ENCODE measurements around the gene CLEC19A.

The CLEC19A gene

DNA sequence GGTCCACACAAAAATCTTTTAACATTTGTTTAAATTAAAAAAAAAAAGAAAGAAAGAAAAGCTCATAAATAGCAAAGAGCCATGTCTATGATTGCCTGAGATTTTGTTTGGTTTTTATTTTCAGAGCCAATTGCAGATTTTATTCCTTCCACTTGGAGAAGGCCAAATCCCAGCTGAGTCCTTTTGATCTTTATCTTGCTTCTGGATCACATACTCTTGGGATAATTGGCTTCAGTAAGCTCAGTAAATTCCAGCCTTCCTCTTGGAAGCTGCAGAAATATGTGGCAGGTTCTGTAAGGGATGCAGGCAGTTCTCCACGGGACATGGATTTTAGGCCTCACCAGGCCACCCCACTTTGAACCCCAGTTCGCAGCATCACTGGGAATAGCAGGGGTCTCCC is 68.8 kb downstream of the CLEC19A start:
- Histone ChIP-seq H3K9me3 (ENCODE audit: control insufficient read depth in 2 of 2, low read length in 2 of 2) (no peaks in the 10 kb centered on the region), H3K27ac (ENCODE audit: low read length) (no peak overlapping the region), H3K36me3 (ENCODE audit: control insufficient read depth in 2 of 2, insufficient read depth in 2 of 2, low read length in 2 of 2) (no peaks in the 10 kb centered on the region), H3K27me3 (ENCODE audit: control insufficient read depth in 1 of 2, insufficient read depth in 2 of 2, low read length in 2 of 2) (no peaks in the 10 kb centered on the region), H3K4me1 (ENCODE audit: control insufficient read depth, insufficient read depth, low read length) (no peaks in the 10 kb centered on the region), H3K4me3 (ENCODE audit: low read length in 2 of 2) (no peak overlapping the region), H3K9ac (ENCODE audit: low read length in 2 of 2) (no peak overlapping the region)

DNA sequence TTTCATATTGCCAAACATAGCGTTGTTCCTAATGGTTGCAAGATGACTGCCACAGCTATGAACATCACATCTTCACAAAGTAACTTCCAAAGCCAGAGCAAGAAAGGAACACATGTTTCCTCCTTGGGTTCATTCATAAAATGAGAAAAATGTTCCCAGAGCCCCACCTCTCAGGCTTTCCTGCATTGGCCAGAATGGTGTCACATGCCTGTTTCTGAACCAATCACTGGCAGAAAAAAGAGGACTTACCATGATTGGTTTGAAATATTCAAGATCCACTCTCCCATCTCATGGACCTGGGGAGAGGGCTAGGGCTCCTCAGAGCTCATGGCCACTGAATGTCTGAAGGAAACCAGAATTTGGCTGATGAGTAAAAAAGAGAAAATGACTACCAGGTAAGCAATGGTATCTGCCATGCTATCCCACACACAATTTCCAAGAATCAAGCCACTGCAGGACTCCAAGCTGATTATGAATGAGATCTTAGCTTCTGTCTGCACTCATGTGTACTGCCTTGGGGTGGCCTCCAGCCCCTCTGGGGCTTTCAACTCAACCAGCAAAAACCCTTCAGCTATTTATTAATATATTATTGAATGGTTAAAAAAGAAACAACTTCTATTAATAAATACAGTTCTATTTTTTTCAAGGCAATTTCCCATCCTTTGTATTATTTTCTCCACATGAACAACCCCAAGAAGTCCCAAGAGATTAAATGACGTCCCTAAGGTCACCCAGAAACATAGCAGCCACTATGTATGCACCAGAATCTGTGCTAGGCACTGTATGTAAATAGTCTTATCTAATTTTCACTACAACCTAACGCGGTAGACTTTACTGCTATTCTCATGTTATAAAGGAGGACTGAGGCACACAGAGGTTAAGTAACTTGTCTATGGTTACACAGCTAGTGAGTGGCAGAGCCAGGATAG is 70.8 kb downstream of the CLEC19A start:
- no peak overlapping the region for H3K4me3 ChIP-seq (ENCODE audit: low read length in 2 of 2)
- peaks cover 0 to 3% of the 10 kb centered on the region in 2 donors for H3K9me3 ChIP-seq (ENCODE audit: control insufficient read depth in 2 of 2, low read length in 2 of 2)
- H3K9ac ChIP-seq (ENCODE audit: low read length in 2 of 2): no peak overlapping the region
- no peak overlapping the region for H3K27ac ChIP-seq (ENCODE audit: low read length)
- H3K27me3 ChIP-seq (ENCODE audit: control insufficient read depth in 1 of 2, insufficient read depth in 2 of 2, low read length in 2 of 2): no peaks in the 10 kb centered on the region
- no peaks in the 10 kb centered on the region for H3K36me3 ChIP-seq (ENCODE audit: control insufficient read depth in 2 of 2, insufficient read depth in 2 of 2, low read length in 2 of 2)
- no peaks in the 10 kb centered on the region for H3K4me1 ChIP-seq (ENCODE audit: control insufficient read depth, insufficient read depth, low read length)

DNA sequence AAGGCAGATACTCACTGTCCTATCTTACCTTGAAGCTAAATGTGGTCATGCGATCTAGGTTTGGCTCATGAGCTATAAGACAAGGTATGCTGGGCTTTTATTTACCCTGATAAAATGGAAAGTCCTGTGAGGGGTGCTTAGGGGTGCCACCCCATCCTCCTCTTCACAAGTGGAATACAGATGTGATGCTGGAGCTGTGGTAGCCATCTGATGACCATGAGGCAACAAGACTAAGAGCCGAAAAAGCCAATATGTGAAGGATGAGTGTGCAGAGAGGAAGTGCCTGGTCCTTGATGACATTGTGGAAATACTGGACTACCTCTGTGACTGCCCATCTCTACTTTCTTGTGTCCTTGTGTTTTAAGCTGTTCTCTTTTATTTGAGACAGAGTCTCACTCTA is 74.0 kb downstream of the CLEC19A start:
- Histone ChIP-seq H3K9ac (ENCODE audit: low read length in 2 of 2) (no peak overlapping the region), H3K4me1 (ENCODE audit: control insufficient read depth, insufficient read depth, low read length) (no peaks in the 10 kb centered on the region), H3K27me3 (ENCODE audit: control insufficient read depth in 1 of 2, insufficient read depth in 2 of 2, low read length in 2 of 2) (no peaks in the 10 kb centered on the region), H3K36me3 (ENCODE audit: control insufficient read depth in 2 of 2, insufficient read depth in 2 of 2, low read length in 2 of 2) (no peaks in the 10 kb centered on the region), H3K27ac (ENCODE audit: low read length) (no peak overlapping the region), H3K9me3 (ENCODE audit: control insufficient read depth in 2 of 2, low read length in 2 of 2) (peaks cover 0 to 3% of the 10 kb centered on the region in 2 donors), H3K4me3 (ENCODE audit: low read length in 2 of 2) (no peak overlapping the region)
